HepG2 (cell line): ENCODE results near the gene COX15. TPM values are rescaled to one million over a fixed set of nuclear protein-coding genes. Genes with fewer than 3 reads are reported as not detected.

Experiments used
- ETV5 ChIP-seq: IDR thresholded peaks from 2 replicates; pipeline ENCODE4 v1.6.1; 2018; ENCODE audit warnings: missing biosample characterization, missing genetic modification reagents, inconsistent platforms, borderline replicate concordance
- GLI4 ChIP-seq: sonication (generic); formaldehyde crosslinking; IDR thresholded peaks from 2 replicates; pipeline ENCODE4 v1.5.1; 2020; ENCODE audit warnings: missing genetic modification reagents, mild to moderate bottlenecking, moderate library complexity, borderline replicate concordance
- KLF15 ChIP-seq: sonication (generic); formaldehyde crosslinking; IDR thresholded peaks from 2 replicates; pipeline ENCODE4 v1.8.1; 2023; ENCODE audit warnings: borderline replicate concordance, mild to moderate bottlenecking, inconsistent platforms, missing genetic modification reagents, mixed read lengths
- KMT2B ChIP-seq: IDR thresholded peaks from 2 replicates; pipeline ENCODE4 v1.6.1; 2016; ENCODE audit warnings: missing genetic modification reagents, missing compliant biosample characterization
- MNT ChIP-seq: fragments of 450-650 bp; IDR thresholded peaks from 2 replicates; pipeline ENCODE4 v1.6.1; 2016
- NBN ChIP-seq: fragments of 450-650 bp; conservative IDR thresholded peaks from 2 replicates; pipeline ENCODE4 v1.6.1; 2017
- PAF1 ChIP-seq: IDR thresholded peaks from 2 replicates; pipeline ENCODE4 v1.6.1; 2016; ENCODE audit warnings: missing genetic modification reagents, missing compliant biosample characterization
- REL ChIP-seq: sonication (generic); formaldehyde crosslinking; conservative IDR thresholded peaks from 2 replicates; pipeline ENCODE4 v1.8.0; 2022; ENCODE audit warnings: mild to moderate bottlenecking, missing genetic modification reagents, moderate library complexity
- RORA ChIP-seq: sonication (generic); formaldehyde crosslinking; IDR thresholded peaks from 2 replicates; pipeline ENCODE4 v1.5.0; 2020; ENCODE audit warnings: mild to moderate bottlenecking, missing genetic modification reagents, moderate library complexity
- SRF ChIP-seq: IDR thresholded peaks from 2 replicates; pipeline ENCODE4 v1.6.1; 2011; ENCODE audit warnings: mild to moderate bottlenecking, low read depth, low read length, moderate library complexity
- ZFP36 ChIP-seq: fragments of 150-350 bp; IDR thresholded peaks from 2 replicates; pipeline ENCODE4 v1.6.1; 2018; ENCODE audit warnings: borderline replicate concordance, low read length, low read depth; ENCODE audit not compliant: partially characterized antibody
- ZFP90 ChIP-seq: sonication (generic); formaldehyde crosslinking; IDR thresholded peaks from 2 replicates; pipeline ENCODE4 v1.8.0; 2022; ENCODE audit warnings: missing genetic modification reagents, mild to moderate bottlenecking, inconsistent platforms, borderline replicate concordance
- ZMYM2 ChIP-seq: sonication (generic); formaldehyde crosslinking; IDR thresholded peaks from 2 replicates; pipeline ENCODE4 v1.8.0; 2022; ENCODE audit warnings: mild to moderate bottlenecking, missing genetic modification reagents
- ZNF207 ChIP-seq: fragments of 450-650 bp; IDR thresholded peaks from 2 replicates; pipeline ENCODE4 v1.6.1; 2016; ENCODE audit warnings: antibody characterized with exemption, borderline replicate concordance
- ZNF224 ChIP-seq: sonication (generic); formaldehyde crosslinking; IDR thresholded peaks from 2 replicates; pipeline ENCODE4 v1.5.0; 2020; ENCODE audit warnings: mild to moderate bottlenecking, missing genetic modification reagents
- ZNF282 ChIP-seq: fragments of 450-650 bp; IDR thresholded peaks from 2 replicates; pipeline ENCODE4 v1.6.1; 2018; ENCODE audit not compliant: partially characterized antibody
- ZNF513 ChIP-seq: sonication (generic); formaldehyde crosslinking; conservative IDR thresholded peaks from 2 replicates; pipeline ENCODE4 v1.5.0; 2020; ENCODE audit warnings: missing genetic modification reagents
- ZNF558 ChIP-seq: sonication (generic); formaldehyde crosslinking; IDR thresholded peaks from 2 replicates; pipeline ENCODE4 v1.9.0; 2022; ENCODE audit warnings: mild to moderate bottlenecking, missing genetic modification reagents, borderline replicate concordance
- ZNF761 ChIP-seq: sonication (generic); formaldehyde crosslinking; conservative IDR thresholded peaks from 2 replicates; pipeline ENCODE4 v1.4.0; 2020; ENCODE audit warnings: mild to moderate bottlenecking, missing genetic modification reagents
- ZSCAN12 ChIP-seq: sonication (generic); formaldehyde crosslinking; IDR thresholded peaks from 2 replicates; pipeline ENCODE4 v1.9.0; 2021; ENCODE audit warnings: mild to moderate bottlenecking, missing genetic modification reagents
- ZZZ3 ChIP-seq: sonication (generic); formaldehyde crosslinking; IDR thresholded peaks from 2 replicates; pipeline ENCODE4 v1.4.0; 2020; ENCODE audit warnings: missing genetic modification reagents, mild to moderate bottlenecking, borderline replicate concordance
- polyA plus RNA-seq, 8 experiments: library from polyadenylated mRNA; depleted of rRNA in 3 of 8; stranded (reverse) in 7 of 8; unstranded in 1 of 8; fragments of >200 nt; fragmentation: Illumina TruSeq in 4 of 8; extraction: Trizol in 4 of 8; gene quantifications; 2 replicates each; pipeline versions ENCODE4 v1.2.1 to v1.2.3, GENCODE V29; 2011 to 2016; ENCODE audit warnings: low read depth in 4 of 8, missing spikeins in 1 of 8, mixed read lengths in 1 of 8; ENCODE audit not compliant: insufficient read depth in 1 of 8
- total RNA-seq, 5 experiments: library from RNA; depleted of rRNA; stranded (reverse); fragments of >200 nt; fragmentation: Illumina TruSeq; extraction: Trizol; gene quantifications; 2 replicates each; pipeline ENCODE4 v1.2.3, GENCODE V29; 2016; ENCODE audit warnings: low read depth in 1 of 5
- TF ChIP-seq, protein P1 (sequence below): sonication (generic); formaldehyde crosslinking; IDR thresholded peaks from 2 replicates; pipeline ENCODE4 v1.4.0; 2020; ENCODE audit warnings: mild to moderate bottlenecking, missing genetic modification reagents, borderline replicate concordance

Gene COX15
- total and polyA plus RNA-seq, 2 of the 13 experiments (the other 11 are each of a cell fraction or from before 2014, with no cell fraction given): 19.2 to 44.7 TPM

GRCh38 chr10:99732033-99732842, at the start of gene COX15, which contains the start of gene CUTC (continued):
- TF ChIP-seq, protein P1, sequence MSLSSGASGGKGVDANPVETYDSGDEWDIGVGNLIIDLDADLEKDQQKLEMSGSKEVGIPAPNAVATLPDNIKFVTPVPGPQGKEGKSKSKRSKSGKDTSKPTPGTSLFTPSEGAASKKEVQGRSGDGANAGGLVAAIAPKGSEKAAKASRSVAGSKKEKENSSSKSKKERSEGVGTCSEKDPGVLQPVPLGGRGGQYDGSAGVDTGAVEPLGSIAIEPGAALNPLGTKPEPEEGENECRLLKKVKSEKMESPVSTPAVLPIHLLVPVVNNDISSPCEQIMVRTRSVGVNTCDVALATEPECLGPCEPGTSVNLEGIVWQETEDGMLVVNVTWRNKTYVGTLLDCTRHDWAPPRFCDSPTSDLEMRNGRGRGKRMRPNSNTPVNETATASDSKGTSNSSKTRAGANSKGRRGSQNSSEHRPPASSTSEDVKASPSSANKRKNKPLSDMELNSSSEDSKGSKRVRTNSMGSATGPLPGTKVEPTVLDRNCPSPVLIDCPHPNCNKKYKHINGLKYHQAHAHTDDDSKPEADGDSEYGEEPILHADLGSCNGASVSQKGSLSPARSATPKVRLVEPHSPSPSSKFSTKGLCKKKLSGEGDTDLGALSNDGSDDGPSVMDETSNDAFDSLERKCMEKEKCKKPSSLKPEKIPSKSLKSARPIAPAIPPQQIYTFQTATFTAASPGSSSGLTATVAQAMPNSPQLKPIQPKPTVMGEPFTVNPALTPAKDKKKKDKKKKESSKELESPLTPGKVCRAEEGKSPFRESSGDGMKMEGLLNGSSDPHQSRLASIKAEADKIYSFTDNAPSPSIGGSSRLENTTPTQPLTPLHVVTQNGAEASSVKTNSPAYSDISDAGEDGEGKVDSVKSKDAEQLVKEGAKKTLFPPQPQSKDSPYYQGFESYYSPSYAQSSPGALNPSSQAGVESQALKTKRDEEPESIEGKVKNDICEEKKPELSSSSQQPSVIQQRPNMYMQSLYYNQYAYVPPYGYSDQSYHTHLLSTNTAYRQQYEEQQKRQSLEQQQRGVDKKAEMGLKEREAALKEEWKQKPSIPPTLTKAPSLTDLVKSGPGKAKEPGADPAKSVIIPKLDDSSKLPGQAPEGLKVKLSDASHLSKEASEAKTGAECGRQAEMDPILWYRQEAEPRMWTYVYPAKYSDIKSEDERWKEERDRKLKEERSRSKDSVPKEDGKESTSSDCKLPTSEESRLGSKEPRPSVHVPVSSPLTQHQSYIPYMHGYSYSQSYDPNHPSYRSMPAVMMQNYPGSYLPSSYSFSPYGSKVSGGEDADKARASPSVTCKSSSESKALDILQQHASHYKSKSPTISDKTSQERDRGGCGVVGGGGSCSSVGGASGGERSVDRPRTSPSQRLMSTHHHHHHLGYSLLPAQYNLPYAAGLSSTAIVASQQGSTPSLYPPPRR (CRISPR knock-in tag): peak; percentile 60; the same call in 1 of the 2 replicates
- no peak for TF ChIP-seq ZMYM2
- no peak for TF ChIP-seq NBN
- no peak for TF ChIP-seq SRF
- TF ChIP-seq GLI4 (CRISPR knock-in tag): 0 out of 2 replicates have a peak, but pooled peaks have one; percentile 30
- no peak for TF ChIP-seq PAF1 (CRISPR knock-in tag)
- TF ChIP-seq MNT: peak; percentile 63
- TF ChIP-seq ZNF207: no peak
- peak; percentile 18; the same call in 1 of the 2 replicates for TF ChIP-seq ZNF224 (CRISPR knock-in tag)
- TF ChIP-seq ZSCAN12: no peak; the same call in 1 of the 2 replicates
- no peak for TF ChIP-seq ZNF761
- TF ChIP-seq ZFP90 (CRISPR knock-in tag): 0 out of 2 replicates have a peak, but pooled peaks have one; percentile 73
- peak; percentile 78; the same call in 1 of the 2 replicates for TF ChIP-seq KMT2B (CRISPR knock-in tag)
- TF ChIP-seq ZNF513 (CRISPR knock-in tag): no peak
- TF ChIP-seq ZNF282: no peak
- TF ChIP-seq KLF15 (CRISPR knock-in tag): peak; percentile 66; the same call in 1 of the 2 replicates
- peak; percentile 65; the same call in 1 of the 2 replicates for TF ChIP-seq ZNF558 (CRISPR knock-in tag)
- no peak for TF ChIP-seq ZZZ3
- TF ChIP-seq ETV5 (CRISPR knock-in tag): peak; percentile 54
- TF ChIP-seq REL (CRISPR knock-in tag): peak; percentile 39; the same call in 1 of the 2 replicates
- TF ChIP-seq RORA (CRISPR knock-in tag): no peak
- no peak for TF ChIP-seq ZFP36
